SK-N-SH (cell line): ENCODE measurements around the gene KCTD3. TPM values are rescaled to one million over a fixed set of nuclear protein-coding genes. Genes with fewer than 3 reads are reported as not detected.

Experiments
- CTCF ChIA-PET: fragments of 300-600, 350-600 bp; formaldehyde crosslinking; extraction: SDS; loops from one replicate; lab custom pipeline; 2021; lab: Yijun Ruan, JAX
- POLR2A ChIA-PET: fragments of 350-600 bp; sonication (Branson Sonifier 250); formaldehyde crosslinking; extraction: SDS; loops from one replicate; lab custom pipeline; 2020; ENCODE audit warnings: antibody characterized with exemption, inconsistent platforms; lab: Yijun Ruan, JAX
- DNase-seq: peaks from one replicate; pipeline ENCODE4 v3.0.0; 2012
- H2AFZ ChIP-seq: fragments of 200-600 bp; sonication (generic); 2 replicates; pipeline ENCODE4 v1.8.1; 2016; ENCODE audit warnings: antibody characterized with exemption, mild to moderate bottlenecking, low read depth
- H3F3A ChIP-seq: fragments of 200-600 bp; sonication (generic); replicated peaks from 2 replicates; pipeline ENCODE3; 2016; ENCODE audit warnings: antibody characterized with exemption, mild to moderate bottlenecking; ENCODE audit not compliant: insufficient read depth
- H3K27ac ChIP-seq, 2 experiments: fragments of 200-500 bp in 1 of 2; fragments of 200-600 bp in 1 of 2; sonication (Bioruptor generic) in 1 of 2; sonication (generic), shearing (Covaris generic) in 1 of 2; 2 replicates each; pipeline versions ENCODE4 v1.5.1 to v1.6.1; 2014 to 2016; ENCODE audit warnings: low read depth in 2 of 2, inconsistent platforms in 1 of 2, low read length in 1 of 2, mild to moderate bottlenecking in 1 of 2, mixed read lengths in 1 of 2
- H3K27me3 ChIP-seq: fragments of 200-600 bp; sonication (generic), shearing (Covaris generic); 2 replicates; pipeline ENCODE4 v1.6.1; 2016; ENCODE audit warnings: mixed run types; ENCODE audit not compliant: insufficient read depth
- H3K36me3 ChIP-seq, 2 experiments: fragments of 200-500 bp in 1 of 2; fragments of 200-600 bp in 1 of 2; sonication (Bioruptor generic) in 1 of 2; sonication (generic) in 1 of 2; replicated peaks in 1 of 2; 2 replicates each; pipeline versions ENCODE3 to v1.5.1; 2014 to 2016; ENCODE audit warnings: low read length in 1 of 2, mild to moderate bottlenecking in 1 of 2; ENCODE audit not compliant: insufficient read depth in 2 of 2, control insufficient read depth in 1 of 2
- H3K4me1 ChIP-seq, 2 experiments: fragments of 200-500 bp in 1 of 2; fragments of 200-600 bp in 1 of 2; sonication (Bioruptor generic) in 1 of 2; sonication (generic), shearing (Covaris generic) in 1 of 2; 2 replicates each; pipeline versions ENCODE4 v1.5.1 to v1.6.1; 2014 to 2016; ENCODE audit warnings: low read depth in 1 of 2, low read length in 1 of 2, mixed run types in 1 of 2; ENCODE audit not compliant: insufficient read depth in 2 of 2, control insufficient read depth in 1 of 2
- H3K4me2 ChIP-seq: fragments of 200-600 bp; sonication (generic), shearing (Covaris generic); 2 replicates; pipeline ENCODE4 v1.6.1; 2017; ENCODE audit warnings: mixed run types
- H3K4me3 ChIP-seq, 2 experiments: fragments of 200-500 bp in 1 of 2; fragments of 200-600 bp in 1 of 2; sonication (Bioruptor generic) in 1 of 2; sonication (generic), shearing (Covaris generic) in 1 of 2; 2 replicates each; pipeline versions ENCODE4 v1.5.1 to v1.8.1; 2014 to 2016; ENCODE audit warnings: low read depth in 2 of 2, inconsistent platforms in 1 of 2, low read length in 1 of 2, mild to moderate bottlenecking in 1 of 2, mixed read lengths in 1 of 2, moderate library complexity in 1 of 2
- H3K79me2 ChIP-seq: fragments of 200-600 bp; sonication (generic); 2 replicates; pipeline ENCODE4 v1.8.1; 2017; ENCODE audit warnings: mild to moderate bottlenecking; ENCODE audit not compliant: insufficient read depth
- H3K9ac ChIP-seq: fragments of 200-600 bp; sonication (generic); 2 replicates; pipeline ENCODE4 v1.6.1; 2017; ENCODE audit warnings: mixed run types
- H3K9me2 ChIP-seq: fragments of 200-600 bp; sonication (generic); 2 replicates; pipeline ENCODE4 v1.6.1; 2017; ENCODE audit warnings: mixed run types
- H3K9me3 ChIP-seq: fragments of 200-600 bp; sonication (generic); 2 replicates; pipeline ENCODE4 v1.6.1; 2017; ENCODE audit warnings: mixed run types, mild to moderate bottlenecking, moderate library complexity
- H4K20me1 ChIP-seq: fragments of 200-600 bp; sonication (generic); 2 replicates; pipeline ENCODE4 v1.6.1; 2017; ENCODE audit warnings: mild to moderate bottlenecking, mixed run types; ENCODE audit not compliant: insufficient read depth
- CHD2 ChIP-seq: fragments of 150-350 bp; IDR thresholded peaks from 2 replicates; pipeline ENCODE4 v1.6.1; 2018; ENCODE audit warnings: low read length; ENCODE audit not compliant: partially characterized antibody
- FOXJ3 ChIP-seq: sonication (generic); formaldehyde crosslinking; IDR thresholded peaks from 2 replicates; pipeline ENCODE4 v1.5.1; 2020; ENCODE audit warnings: mild to moderate bottlenecking, missing genetic modification reagents
- GABPA ChIP-seq: IDR thresholded peaks from 2 replicates; pipeline ENCODE4 v1.4.0; 2012; ENCODE audit warnings: low read depth, mild to moderate bottlenecking
- IRF3 ChIP-seq: fragments of 150-350 bp; IDR thresholded peaks from 2 replicates; pipeline ENCODE4 v1.6.1; 2016; ENCODE audit warnings: mild to moderate bottlenecking, low read depth, low read length
- JUND ChIP-seq: IDR thresholded peaks from 2 replicates; pipeline ENCODE4 v1.4.0; 2012
- MAX ChIP-seq: IDR thresholded peaks from 2 replicates; pipeline ENCODE4 v1.4.0; 2012; ENCODE audit warnings: low read depth
- NFIC ChIP-seq: IDR thresholded peaks from 2 replicates; pipeline ENCODE4 v1.4.0; 2012; ENCODE audit warnings: borderline replicate concordance
- NRF1 ChIP-seq: IDR thresholded peaks from 2 replicates; pipeline ENCODE4 v1.6.1; 2012; ENCODE audit warnings: low read depth, mild to moderate bottlenecking, low read length
- POLR2AphosphoS5 ChIP-seq: IDR thresholded peaks from 2 replicates; pipeline ENCODE4 v1.6.1; 2012; ENCODE audit warnings: low read depth, low read length
- REST ChIP-seq: IDR thresholded peaks from 2 replicates; pipeline ENCODE4 v1.6.1; 2012; ENCODE audit warnings: mild to moderate bottlenecking, low read depth, low read length, moderate library complexity
- RFX5 ChIP-seq: IDR thresholded peaks from 2 replicates; pipeline ENCODE4 v1.6.1; 2012; ENCODE audit warnings: mild to moderate bottlenecking, improper control_type of control experiment, low read length
- TCF12 ChIP-seq: IDR thresholded peaks from 2 replicates; pipeline ENCODE4 v1.4.0; 2012
- YY1 ChIP-seq: IDR thresholded peaks from 2 replicates; pipeline ENCODE4 v1.4.0; 2012; ENCODE audit warnings: low read depth, mild to moderate bottlenecking
- WGBS: methylation state at CpG from one replicate; pipeline ENCODE4 v1.1.6; 2017; ENCODE audit warnings: low lambda C conversion rate; 5-methylcytosine and 5-hydroxymethylcytosine counted together
- polyA plus RNA-seq, 3 experiments: library from polyadenylated mRNA; depleted of rRNA; stranded (reverse); fragments of >200 nt; gene quantifications; 2 replicates each; pipeline ENCODE4 v1.2.3, GENCODE V29; 2012
- TF ChIP-seq, protein P1 (sequence below): IDR thresholded peaks from 2 replicates; pipeline ENCODE4; 2012
- TF ChIP-seq, protein P2 (sequence below): fragments of 200-600 bp; sonication (generic); IDR thresholded peaks from 2 replicates; pipeline ENCODE4 v1.6.1; 2017; ENCODE audit warnings: antibody characterized with exemption, mild to moderate bottlenecking, moderate library complexity

The KCTD3 gene
- polyA plus RNA-seq, 1 of the 3 experiments (the other 2 are of a cell fraction), result 34.8 TPM

DNA sequence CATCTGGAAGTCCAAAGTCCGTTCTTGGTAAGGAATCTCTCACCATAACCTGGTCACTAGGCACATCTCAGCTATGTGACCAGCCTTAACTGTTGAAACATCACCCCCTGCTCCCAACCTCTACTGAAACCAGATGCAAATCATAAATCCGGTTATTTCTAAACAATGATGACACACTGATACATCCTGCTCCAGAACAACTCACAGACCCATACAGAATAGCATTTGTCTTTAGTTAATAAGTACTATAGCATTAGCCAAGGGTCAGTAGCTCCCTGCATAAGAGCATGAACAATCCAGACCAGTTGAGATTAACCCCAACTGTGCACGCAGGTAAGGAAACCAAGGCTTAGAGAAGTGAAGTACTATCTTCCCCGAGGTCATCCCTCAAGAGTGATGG is 38.0 kb upstream of the KCTD3 start:
- no peak overlapping the region for H3K9ac ChIP-seq
- H3K79me2 ChIP-seq, result no peaks in the 10 kb centered on the region
- no peaks in the 10 kb centered on the region for H3K9me2 ChIP-seq
- WGBS, result 9% methylated on average over 4 of the region's 4 CpGs
- no peaks in the 10 kb centered on the region for H3K27me3 ChIP-seq
- no peak overlapping the region for H3K4me2 ChIP-seq
- no peaks in the 10 kb centered on the region for H4K20me1 ChIP-seq
- DNase-seq, result no peak
- no peak for TF ChIP-seq REST
- TF ChIP-seq NRF1, result no peak
- TF ChIP-seq GABPA, result no peak
- no peak for TF ChIP-seq CHD2
- no peak for TF ChIP-seq IRF3
- TF ChIP-seq, protein P1, sequence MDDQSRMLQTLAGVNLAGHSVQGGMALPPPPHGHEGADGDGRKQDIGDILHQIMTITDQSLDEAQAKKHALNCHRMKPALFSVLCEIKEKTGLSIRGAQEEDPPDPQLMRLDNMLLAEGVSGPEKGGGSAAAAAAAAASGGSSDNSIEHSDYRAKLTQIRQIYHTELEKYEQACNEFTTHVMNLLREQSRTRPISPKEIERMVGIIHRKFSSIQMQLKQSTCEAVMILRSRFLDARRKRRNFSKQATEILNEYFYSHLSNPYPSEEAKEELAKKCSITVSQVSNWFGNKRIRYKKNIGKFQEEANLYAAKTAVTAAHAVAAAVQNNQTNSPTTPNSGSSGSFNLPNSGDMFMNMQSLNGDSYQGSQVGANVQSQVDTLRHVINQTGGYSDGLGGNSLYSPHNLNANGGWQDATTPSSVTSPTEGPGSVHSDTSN, result no peak
- TF ChIP-seq POLR2AphosphoS5, result no peak
- no peak for TF ChIP-seq NFIC
- no peak for TF ChIP-seq RFX5
- TF ChIP-seq YY1, result no peak
- no peak for TF ChIP-seq JUND
- no peak overlapping the region for H2AFZ ChIP-seq
- H3K9me3 ChIP-seq, result no peaks in the 10 kb centered on the region
- H3K4me1 ChIP-seq, result no peaks in the 10 kb centered on the region; a peak in 1 of 4 replicates
- no peaks in the 10 kb centered on the region for H3F3A ChIP-seq
- H3K36me3 ChIP-seq, result no peaks in the 10 kb centered on the region
- no peak overlapping the region for H3K4me3 ChIP-seq
- ChIA-PET POLR2A (no interaction called here), CTCF (interaction anchor here (2.2 kb wide), 1 partner anchor 1196 kb away, joined by 9 read pairs; no protein-coding TSS in a partner anchor)
- H3K27ac ChIP-seq, result no peak overlapping the region

DNA sequence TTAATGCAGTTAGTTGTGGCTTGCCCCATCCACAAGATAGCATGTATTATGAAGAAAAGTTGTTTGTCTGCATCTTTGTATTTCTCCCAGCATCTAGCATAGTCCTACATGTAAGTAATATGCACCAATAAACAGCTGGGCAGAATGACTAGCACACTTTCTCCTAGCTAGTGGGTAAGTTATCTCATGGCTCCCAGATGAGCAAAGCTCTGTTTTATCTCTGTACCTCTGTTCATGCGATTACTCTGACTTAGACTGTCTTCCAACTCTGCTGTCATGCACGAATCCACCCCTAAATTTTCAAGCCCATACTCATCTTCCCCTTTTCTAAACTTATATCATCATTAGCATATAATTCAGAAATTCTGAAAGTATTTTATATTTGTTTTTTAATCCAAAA is 37.5 kb upstream of the KCTD3 start:
- no peaks in the 10 kb centered on the region for H3F3A ChIP-seq
- H3K79me2 ChIP-seq, result no peaks in the 10 kb centered on the region
- H3K36me3 ChIP-seq, result no peaks in the 10 kb centered on the region
- H3K9me2 ChIP-seq, result no peaks in the 10 kb centered on the region
- CTCF ChIA-PET, result interaction anchor here (2.2 kb wide), 1 partner anchor 1196 kb away, joined by 9 read pairs; no protein-coding TSS in a partner anchor
- no peaks in the 10 kb centered on the region for H3K4me1 ChIP-seq
- no peak for DNase-seq
- no peaks in the 10 kb centered on the region for H4K20me1 ChIP-seq
- H3K4me3 ChIP-seq, result no peak overlapping the region
- POLR2A ChIA-PET, result no interaction called here
- H2AFZ ChIP-seq, result no peak overlapping the region
- H3K4me2 ChIP-seq, result no peak overlapping the region
- TF ChIP-seq NFIC (no peak), MAX (no peak), REST (no peak), CHD2 (no peak), FOXJ3 (no peak), TCF12 (no peak)
- TF ChIP-seq, protein P2, sequence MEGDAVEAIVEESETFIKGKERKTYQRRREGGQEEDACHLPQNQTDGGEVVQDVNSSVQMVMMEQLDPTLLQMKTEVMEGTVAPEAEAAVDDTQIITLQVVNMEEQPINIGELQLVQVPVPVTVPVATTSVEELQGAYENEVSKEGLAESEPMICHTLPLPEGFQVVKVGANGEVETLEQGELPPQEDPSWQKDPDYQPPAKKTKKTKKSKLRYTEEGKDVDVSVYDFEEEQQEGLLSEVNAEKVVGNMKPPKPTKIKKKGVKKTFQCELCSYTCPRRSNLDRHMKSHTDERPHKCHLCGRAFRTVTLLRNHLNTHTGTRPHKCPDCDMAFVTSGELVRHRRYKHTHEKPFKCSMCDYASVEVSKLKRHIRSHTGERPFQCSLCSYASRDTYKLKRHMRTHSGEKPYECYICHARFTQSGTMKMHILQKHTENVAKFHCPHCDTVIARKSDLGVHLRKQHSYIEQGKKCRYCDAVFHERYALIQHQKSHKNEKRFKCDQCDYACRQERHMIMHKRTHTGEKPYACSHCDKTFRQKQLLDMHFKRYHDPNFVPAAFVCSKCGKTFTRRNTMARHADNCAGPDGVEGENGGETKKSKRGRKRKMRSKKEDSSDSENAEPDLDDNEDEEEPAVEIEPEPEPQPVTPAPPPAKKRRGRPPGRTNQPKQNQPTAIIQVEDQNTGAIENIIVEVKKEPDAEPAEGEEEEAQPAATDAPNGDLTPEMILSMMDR, result no peak
- no peak overlapping the region for H3K27ac ChIP-seq
- H3K27me3 ChIP-seq, result no peaks in the 10 kb centered on the region
- no peak overlapping the region for H3K9ac ChIP-seq
- H3K9me3 ChIP-seq, result no peaks in the 10 kb centered on the region
- 23% methylated on average over 2 of the region's 2 CpGs for WGBS
